GM10847 (cell line): ENCODE data around the gene TNXB.

Source experiments
- POLR2A ChIP-seq: IDR thresholded peaks from 2 replicates; pipeline ENCODE4 v1.6.1; 2011; ENCODE audit not compliant: insufficient read length; ENCODE audit errors: extremely low read depth

Gene TNXB

DNA sequence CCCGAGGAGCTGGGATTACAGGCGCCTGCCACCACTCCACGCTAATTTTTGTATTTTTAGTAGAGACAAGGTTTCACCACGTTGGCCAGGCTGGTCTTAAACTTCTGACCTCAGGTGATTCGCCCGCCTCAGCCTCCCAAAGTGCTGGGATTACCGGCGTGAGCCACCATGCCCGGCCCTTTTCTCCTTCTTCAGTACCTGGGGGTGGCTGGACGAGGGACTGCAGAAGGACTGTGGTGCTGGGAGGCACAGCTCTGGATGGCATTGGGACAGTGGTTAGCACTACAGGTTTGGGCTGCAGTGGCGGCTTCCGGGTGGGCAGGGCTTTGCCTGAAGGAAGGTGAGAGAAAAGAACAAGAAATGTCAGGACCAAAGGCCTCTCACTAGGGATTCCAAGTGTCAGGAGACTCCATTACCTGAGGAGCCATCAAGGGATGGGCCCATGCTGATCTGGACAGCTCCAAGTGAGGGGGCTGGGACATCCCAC lies 11.5 kb upstream of the TNXB start:
- no peak for TF ChIP-seq POLR2A

DNA sequence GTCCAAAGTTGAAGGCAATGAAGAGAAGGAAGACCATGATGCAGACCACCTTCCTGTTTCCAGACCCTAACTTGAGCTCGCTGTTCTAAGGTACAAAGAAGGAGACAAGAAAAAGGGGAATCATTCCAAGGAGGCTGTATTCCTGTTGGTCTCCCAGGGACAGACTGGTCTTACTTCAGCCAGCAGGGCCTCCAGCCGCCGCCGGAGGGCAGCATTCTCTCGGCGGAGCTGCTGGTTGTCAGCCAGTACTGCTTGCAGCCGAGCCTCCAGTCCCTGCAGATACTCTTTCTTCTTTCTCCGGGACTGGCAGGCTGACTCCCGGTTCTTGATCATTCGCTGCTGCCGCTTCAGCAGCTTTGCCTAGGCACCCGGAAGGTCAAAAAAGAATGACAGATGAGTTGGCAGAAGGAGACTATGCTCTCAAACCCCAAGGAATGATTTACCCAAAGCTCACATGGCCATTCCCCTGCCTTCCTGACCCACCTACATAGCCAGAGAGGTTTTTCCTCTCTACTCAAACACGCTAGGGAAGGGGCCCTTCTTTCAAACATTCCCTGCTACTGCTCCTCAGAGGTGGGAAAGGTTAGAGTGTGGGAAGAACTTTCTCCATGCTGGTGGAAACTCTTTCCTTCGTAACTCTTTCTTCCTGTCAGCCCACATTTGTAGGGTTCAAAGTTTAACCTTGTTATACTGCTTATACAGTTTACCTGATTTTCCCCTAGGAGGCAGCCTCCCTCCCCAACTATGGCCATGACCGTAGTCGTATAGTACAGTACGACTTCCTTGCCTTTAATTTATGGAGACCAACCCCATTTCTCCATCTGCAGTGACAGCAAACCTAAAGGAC lies 9.9 kb upstream of the TNXB start:
- no peak for TF ChIP-seq POLR2A

- no peak for TF ChIP-seq POLR2A
Measured at GRCh38 chr6:32117461-32117860, 8.3 kb upstream of the TNXB start.

GRCh38 chr6:32116674-32117073 lies 7.5 kb upstream of the TNXB start:
- no peak for TF ChIP-seq POLR2A

GRCh38 chr6:32115623-32116022 lies 6.5 kb upstream of the TNXB start:
- TF ChIP-seq POLR2A, result no peak

DNA sequence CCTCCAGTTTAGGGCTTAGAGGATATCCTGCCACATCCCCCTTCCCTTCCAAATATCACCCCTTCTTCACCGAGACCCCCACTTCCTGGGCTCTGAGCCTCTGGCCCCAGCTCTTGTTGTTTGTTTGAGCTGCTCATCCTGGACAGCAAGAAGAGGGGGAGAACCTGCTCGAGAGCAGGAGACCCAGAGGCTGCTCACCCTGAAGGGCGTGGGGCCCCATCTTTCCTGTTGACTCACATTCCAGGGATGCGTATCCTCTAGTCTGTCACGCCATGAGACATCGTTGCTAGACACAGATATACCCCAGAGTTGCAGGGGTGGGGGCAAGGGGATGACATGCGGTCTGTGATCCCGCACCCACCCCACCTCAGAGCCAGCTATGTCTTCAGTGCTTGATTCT lies 5.7 kb upstream of the TNXB start:
- TF ChIP-seq POLR2A, result no peak

- no peak for TF ChIP-seq POLR2A
Measured at GRCh38 chr6:32113386-32114352, 4.5 kb upstream of the TNXB start.

- no peak for TF ChIP-seq POLR2A
Measured at GRCh38 chr6:32112431-32112980, 3.4 kb upstream of the TNXB start.

DNA sequence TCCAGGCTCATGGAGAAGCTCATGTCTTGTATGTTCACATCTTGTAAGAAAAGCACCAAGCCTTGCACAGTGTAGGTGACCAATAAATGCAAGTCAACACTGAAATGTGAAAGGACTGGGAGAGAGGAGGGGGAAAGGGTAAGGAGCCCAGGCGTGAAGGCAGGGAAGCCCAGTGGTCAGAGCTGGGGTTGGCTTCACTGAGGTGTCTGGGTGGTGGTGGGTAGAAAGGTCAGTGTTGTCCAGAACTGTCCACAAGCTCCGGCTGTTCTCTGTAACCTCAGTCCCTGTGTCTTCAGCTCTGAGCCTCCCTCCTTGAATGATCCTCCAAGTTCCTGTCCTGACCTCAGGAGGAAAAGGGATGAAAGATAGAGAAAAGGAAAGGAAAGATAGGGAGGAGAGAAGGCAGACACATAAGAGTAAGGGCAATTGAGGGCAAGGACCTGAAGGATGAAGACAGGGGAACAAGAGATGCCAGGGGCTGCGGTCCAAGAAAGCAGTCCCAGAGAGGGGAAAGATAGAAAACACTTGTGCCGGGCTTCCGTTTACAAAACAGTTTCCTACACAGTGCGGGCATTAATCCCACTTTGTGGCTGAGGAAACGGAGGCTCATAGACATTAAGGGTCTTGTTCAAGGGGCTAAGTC lies 2.4 kb upstream of the TNXB start:
- TF ChIP-seq POLR2A, result no peak

DNA sequence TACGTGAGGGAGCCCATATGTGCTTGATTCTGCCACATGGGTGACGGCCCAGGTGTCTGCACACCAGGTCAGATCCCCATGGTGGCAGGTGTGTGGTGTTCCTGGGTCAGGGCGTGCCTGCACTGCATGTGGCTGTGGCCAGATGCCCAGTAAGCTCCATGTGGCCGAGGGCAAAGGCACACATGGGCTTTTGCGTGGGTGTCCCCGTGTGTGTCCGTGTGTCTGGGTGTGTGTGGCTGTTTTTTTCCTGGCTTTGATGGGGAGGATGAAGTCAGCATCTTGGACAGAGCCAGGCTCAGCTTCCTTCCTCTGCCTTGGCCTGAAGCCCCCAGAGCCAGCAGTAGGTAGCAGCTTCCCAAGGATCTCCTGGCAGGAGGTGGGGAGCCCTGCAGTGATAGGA lies 1.5 kb upstream of the TNXB start:
- peak; percentile 12 for TF ChIP-seq POLR2A

- no peak for TF ChIP-seq POLR2A
Measured at GRCh38 chr6:32109765-32110160, 625 bp upstream of the TNXB start.

DNA sequence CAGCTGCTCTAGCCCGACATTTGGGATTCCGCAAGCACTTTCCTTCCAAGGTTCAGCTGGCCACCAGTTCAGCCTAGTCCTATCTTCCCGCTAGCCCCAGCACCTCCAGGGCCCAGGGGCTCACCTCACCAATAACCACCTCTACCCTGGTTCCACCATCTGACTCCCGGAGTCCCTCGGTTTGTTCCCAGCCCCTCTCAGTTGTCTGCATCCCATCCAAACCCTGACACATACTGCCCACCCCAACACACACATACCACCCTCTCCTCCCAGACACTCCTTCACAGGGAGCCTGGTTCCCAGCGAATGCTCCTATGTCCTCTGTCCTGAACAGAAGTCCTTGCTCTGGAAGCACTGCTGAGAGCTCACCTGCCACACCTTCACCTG lies 418 bp downstream of the TNXB start:
- TF ChIP-seq POLR2A, result no peak

- TF ChIP-seq POLR2A, result no peak
Measured at GRCh38 chr6:32108094-32108627, 977 bp downstream of the TNXB start.

DNA sequence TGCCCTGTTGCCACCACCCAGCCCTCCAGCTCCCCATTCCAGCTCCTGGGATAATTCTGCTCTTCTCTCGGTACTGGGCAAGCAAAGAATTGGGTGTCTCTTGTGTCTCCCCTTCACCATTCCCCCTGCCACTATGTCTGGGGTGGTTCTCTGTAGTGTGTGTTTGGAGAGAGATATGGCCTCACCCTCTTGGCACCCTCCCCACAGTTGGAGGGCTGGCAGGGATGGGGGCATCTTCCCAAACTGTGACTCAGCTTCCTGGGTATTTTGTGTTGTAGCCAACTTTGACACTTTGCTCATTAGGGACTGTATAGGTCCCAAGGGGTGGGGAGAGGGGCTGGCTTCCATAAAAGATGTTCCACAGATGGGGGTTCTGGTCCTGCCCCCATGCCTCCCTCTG lies 1.7 kb downstream of the TNXB start:
- TF ChIP-seq POLR2A, result no peak

GRCh38 chr6:32105433-32105832 lies 3.7 kb downstream of the TNXB start:
- no peak for TF ChIP-seq POLR2A

- TF ChIP-seq POLR2A, result no peak
Measured at GRCh38 chr6:32102255-32102654, 6.9 kb downstream of the TNXB start.
